K562 (cell line): Measurements from ENCODE around the gene ACP5. TPM values are rescaled to one million over a fixed set of nuclear protein-coding genes. Genes with fewer than 3 reads are reported as not detected.

Source experiments
- BRD9 ChIP-seq: fragments of 450-650 bp; IDR thresholded peaks from 2 replicates; pipeline ENCODE4 v1.6.1; 2018; ENCODE audit warnings: low read depth; ENCODE audit not compliant: partially characterized antibody
- NR3C1 ChIP-seq: sonication (generic); formaldehyde crosslinking; IDR thresholded peaks from 2 replicates; pipeline ENCODE4 v1.8.1; 2022; ENCODE audit warnings: missing genetic modification reagents
- STAT5A ChIP-seq: IDR thresholded peaks from 2 replicates; pipeline ENCODE4 v1.6.1; 2012; ENCODE audit warnings: low read length, inconsistent platforms, borderline replicate concordance
- TEAD1 ChIP-seq, 2 experiments: fragments of 450-650 bp in 1 of 2; sonication (generic) in 1 of 2; formaldehyde crosslinking; IDR thresholded peaks; 2 replicates each; pipeline versions ENCODE4 v1.4.0 to v1.8.0; 2020 to 2022; ENCODE audit warnings: mild to moderate bottlenecking in 2 of 2, missing genetic modification reagents in 1 of 2
- ZNF318 ChIP-seq, 2 experiments: fragments of 450-650 bp; IDR thresholded peaks; 2 replicates each; pipeline ENCODE4 v1.6.1; 2016; ENCODE audit warnings: mild to moderate bottlenecking in 2 of 2, borderline replicate concordance in 1 of 2, low read depth in 1 of 2, moderate library complexity in 1 of 2
- polyA plus RNA-seq, 8 experiments: library from polyadenylated mRNA; depleted of rRNA in 4 of 8; stranded (reverse) in 5 of 8; unstranded in 3 of 8; fragments of >200 nt; fragmentation: Nextera tagmentation in 2 of 8; fragmentation: Illumina TruSeq in 1 of 8; extraction: Ambion mirVana in 2 of 8; extraction: Trizol in 1 of 8; gene quantifications; 2 replicates each; pipeline versions ENCODE4 v1.2.1 to v1.2.3, GENCODE V29; 2011 to 2014; ENCODE audit warnings: inconsistent platforms in 1 of 8, missing spikeins in 1 of 8
- total RNA-seq, 7 experiments: library from RNA; depleted of rRNA in 6 of 7; stranded (reverse); fragments of >200 nt in 6 of 7; fragmentation: Illumina TruSeq in 2 of 7; extraction: Trizol in 2 of 7; gene quantifications; 2 replicates each; pipeline versions ENCODE4 v1.2.1 to v1.2.3, GENCODE V29; 2011 to 2021; ENCODE audit warnings: low replicate concordance in 1 of 7
- TF ChIP-seq, protein P1 (sequence below): fragments of 250-450 bp; sonication (Bioruptor Pico); IDR thresholded peaks from 2 replicates; pipeline ENCODE4 v1.8.0; 2021; ENCODE audit warnings: moderate library complexity, mild to moderate bottlenecking, inconsistent platforms
- TF ChIP-seq, protein P2 (sequence below): sonication (generic); formaldehyde crosslinking; IDR thresholded peaks from 2 replicates; pipeline ENCODE4 v1.8.0; 2022; ENCODE audit warnings: mild to moderate bottlenecking, missing genetic modification reagents
- TF ChIP-seq, protein P3 (sequence below): fragments of 200-400 bp; formaldehyde crosslinking; IDR thresholded peaks from 2 replicates; pipeline ENCODE4 v1.6.1; 2017; ENCODE audit warnings: mild to moderate bottlenecking, low read depth, low read length, moderate library complexity

Gene ACP5
- total and polyA plus RNA-seq, 9 of the 15 experiments (the other 6 are each of a cell fraction or from before 2014, with no cell fraction given) = 0.06 to 1.1 (median 0.31) TPM; not detected in 1

GRCh38 chr19:11538232-11539036, 39.0 kb downstream of the ACP5 start, which contains the start of gene CNN1 (continued):
- no peak for TF ChIP-seq ZNF318 (IDR thresholded peaks at IDR 0.05; ENCODE audit: borderline replicate concordance in 1 of 2, low read depth in 1 of 2)
- peak; percentile 44 for TF ChIP-seq BRD9
- TF ChIP-seq, protein P1, sequence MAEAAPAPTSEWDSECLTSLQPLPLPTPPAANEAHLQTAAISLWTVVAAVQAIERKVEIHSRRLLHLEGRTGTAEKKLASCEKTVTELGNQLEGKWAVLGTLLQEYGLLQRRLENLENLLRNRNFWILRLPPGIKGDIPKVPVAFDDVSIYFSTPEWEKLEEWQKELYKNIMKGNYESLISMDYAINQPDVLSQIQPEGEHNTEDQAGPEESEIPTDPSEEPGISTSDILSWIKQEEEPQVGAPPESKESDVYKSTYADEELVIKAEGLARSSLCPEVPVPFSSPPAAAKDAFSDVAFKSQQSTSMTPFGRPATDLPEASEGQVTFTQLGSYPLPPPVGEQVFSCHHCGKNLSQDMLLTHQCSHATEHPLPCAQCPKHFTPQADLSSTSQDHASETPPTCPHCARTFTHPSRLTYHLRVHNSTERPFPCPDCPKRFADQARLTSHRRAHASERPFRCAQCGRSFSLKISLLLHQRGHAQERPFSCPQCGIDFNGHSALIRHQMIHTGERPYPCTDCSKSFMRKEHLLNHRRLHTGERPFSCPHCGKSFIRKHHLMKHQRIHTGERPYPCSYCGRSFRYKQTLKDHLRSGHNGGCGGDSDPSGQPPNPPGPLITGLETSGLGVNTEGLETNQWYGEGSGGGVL (CRISPR knock-in tag) = no peak
- TF ChIP-seq TEAD1 (CRISPR knock-in tag; IDR thresholded peaks at IDR 0.05) = peak in 1 of 2 experiments; percentile 66; a peak in 1 of 4 replicates
- TF ChIP-seq, protein P2, sequence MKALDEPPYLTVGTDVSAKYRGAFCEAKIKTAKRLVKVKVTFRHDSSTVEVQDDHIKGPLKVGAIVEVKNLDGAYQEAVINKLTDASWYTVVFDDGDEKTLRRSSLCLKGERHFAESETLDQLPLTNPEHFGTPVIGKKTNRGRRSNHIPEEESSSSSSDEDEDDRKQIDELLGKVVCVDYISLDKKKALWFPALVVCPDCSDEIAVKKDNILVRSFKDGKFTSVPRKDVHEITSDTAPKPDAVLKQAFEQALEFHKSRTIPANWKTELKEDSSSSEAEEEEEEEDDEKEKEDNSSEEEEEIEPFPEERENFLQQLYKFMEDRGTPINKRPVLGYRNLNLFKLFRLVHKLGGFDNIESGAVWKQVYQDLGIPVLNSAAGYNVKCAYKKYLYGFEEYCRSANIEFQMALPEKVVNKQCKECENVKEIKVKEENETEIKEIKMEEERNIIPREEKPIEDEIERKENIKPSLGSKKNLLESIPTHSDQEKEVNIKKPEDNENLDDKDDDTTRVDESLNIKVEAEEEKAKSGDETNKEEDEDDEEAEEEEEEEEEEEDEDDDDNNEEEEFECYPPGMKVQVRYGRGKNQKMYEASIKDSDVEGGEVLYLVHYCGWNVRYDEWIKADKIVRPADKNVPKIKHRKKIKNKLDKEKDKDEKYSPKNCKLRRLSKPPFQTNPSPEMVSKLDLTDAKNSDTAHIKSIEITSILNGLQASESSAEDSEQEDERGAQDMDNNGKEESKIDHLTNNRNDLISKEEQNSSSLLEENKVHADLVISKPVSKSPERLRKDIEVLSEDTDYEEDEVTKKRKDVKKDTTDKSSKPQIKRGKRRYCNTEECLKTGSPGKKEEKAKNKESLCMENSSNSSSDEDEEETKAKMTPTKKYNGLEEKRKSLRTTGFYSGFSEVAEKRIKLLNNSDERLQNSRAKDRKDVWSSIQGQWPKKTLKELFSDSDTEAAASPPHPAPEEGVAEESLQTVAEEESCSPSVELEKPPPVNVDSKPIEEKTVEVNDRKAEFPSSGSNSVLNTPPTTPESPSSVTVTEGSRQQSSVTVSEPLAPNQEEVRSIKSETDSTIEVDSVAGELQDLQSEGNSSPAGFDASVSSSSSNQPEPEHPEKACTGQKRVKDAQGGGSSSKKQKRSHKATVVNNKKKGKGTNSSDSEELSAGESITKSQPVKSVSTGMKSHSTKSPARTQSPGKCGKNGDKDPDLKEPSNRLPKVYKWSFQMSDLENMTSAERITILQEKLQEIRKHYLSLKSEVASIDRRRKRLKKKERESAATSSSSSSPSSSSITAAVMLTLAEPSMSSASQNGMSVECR = 0 out of 2 replicates have a peak, but pooled peaks have one; percentile 25
- no peak for TF ChIP-seq NR3C1 (CRISPR knock-in tag)
- TF ChIP-seq STAT5A = no peak
- TF ChIP-seq, protein P3, sequence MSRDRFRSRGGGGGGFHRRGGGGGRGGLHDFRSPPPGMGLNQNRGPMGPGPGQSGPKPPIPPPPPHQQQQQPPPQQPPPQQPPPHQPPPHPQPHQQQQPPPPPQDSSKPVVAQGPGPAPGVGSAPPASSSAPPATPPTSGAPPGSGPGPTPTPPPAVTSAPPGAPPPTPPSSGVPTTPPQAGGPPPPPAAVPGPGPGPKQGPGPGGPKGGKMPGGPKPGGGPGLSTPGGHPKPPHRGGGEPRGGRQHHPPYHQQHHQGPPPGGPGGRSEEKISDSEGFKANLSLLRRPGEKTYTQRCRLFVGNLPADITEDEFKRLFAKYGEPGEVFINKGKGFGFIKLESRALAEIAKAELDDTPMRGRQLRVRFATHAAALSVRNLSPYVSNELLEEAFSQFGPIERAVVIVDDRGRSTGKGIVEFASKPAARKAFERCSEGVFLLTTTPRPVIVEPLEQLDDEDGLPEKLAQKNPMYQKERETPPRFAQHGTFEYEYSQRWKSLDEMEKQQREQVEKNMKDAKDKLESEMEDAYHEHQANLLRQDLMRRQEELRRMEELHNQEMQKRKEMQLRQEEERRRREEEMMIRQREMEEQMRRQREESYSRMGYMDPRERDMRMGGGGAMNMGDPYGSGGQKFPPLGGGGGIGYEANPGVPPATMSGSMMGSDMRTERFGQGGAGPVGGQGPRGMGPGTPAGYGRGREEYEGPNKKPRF = no peak
